SK-N-SH (cell line): ENCODE data around the gene PIGP. TPM values are rescaled to one million over a fixed set of nuclear protein-coding genes. Genes with fewer than 3 reads are reported as not detected.
A peak's percentile ranks its signal among the peaks of the same experiment; 100 is the strongest.

Source experiments
- CTCF ChIA-PET: fragments of 300-600, 350-600 bp; formaldehyde crosslinking; extraction: SDS; loops from one replicate; lab custom pipeline; 2021; lab: Yijun Ruan, JAX
- POLR2A ChIA-PET: fragments of 350-600 bp; sonication (Branson Sonifier 250); formaldehyde crosslinking; extraction: SDS; loops from one replicate; lab custom pipeline; 2020; ENCODE audit warnings: antibody characterized with exemption, inconsistent platforms; lab: Yijun Ruan, JAX
- DNase-seq: peaks from one replicate; pipeline ENCODE4 v3.0.0; 2012
- H2AFZ ChIP-seq: fragments of 200-600 bp; sonication (generic); 2 replicates; pipeline ENCODE4 v1.8.1; 2016; ENCODE audit warnings: antibody characterized with exemption, mild to moderate bottlenecking, low read depth
- H3F3A ChIP-seq: fragments of 200-600 bp; sonication (generic); replicated peaks from 2 replicates; pipeline ENCODE3; 2016; ENCODE audit warnings: antibody characterized with exemption, mild to moderate bottlenecking; ENCODE audit not compliant: insufficient read depth
- H3K27ac ChIP-seq, 2 experiments: fragments of 200-500 bp in 1 of 2; fragments of 200-600 bp in 1 of 2; sonication (Bioruptor generic) in 1 of 2; sonication (generic), shearing (Covaris generic) in 1 of 2; 2 replicates each; pipeline versions ENCODE4 v1.5.1 to v1.6.1; 2014 to 2016; ENCODE audit warnings: low read depth in 2 of 2, inconsistent platforms in 1 of 2, low read length in 1 of 2, mild to moderate bottlenecking in 1 of 2, mixed read lengths in 1 of 2
- H3K27me3 ChIP-seq: fragments of 200-600 bp; sonication (generic), shearing (Covaris generic); 2 replicates; pipeline ENCODE4 v1.6.1; 2016; ENCODE audit warnings: mixed run types; ENCODE audit not compliant: insufficient read depth
- H3K36me3 ChIP-seq, 2 experiments: fragments of 200-500 bp in 1 of 2; fragments of 200-600 bp in 1 of 2; sonication (Bioruptor generic) in 1 of 2; sonication (generic) in 1 of 2; replicated peaks in 1 of 2; 2 replicates each; pipeline versions ENCODE3 to v1.5.1; 2014 to 2016; ENCODE audit warnings: low read length in 1 of 2, mild to moderate bottlenecking in 1 of 2; ENCODE audit not compliant: insufficient read depth in 2 of 2, control insufficient read depth in 1 of 2
- H3K4me1 ChIP-seq, 2 experiments: fragments of 200-500 bp in 1 of 2; fragments of 200-600 bp in 1 of 2; sonication (Bioruptor generic) in 1 of 2; sonication (generic), shearing (Covaris generic) in 1 of 2; 2 replicates each; pipeline versions ENCODE4 v1.5.1 to v1.6.1; 2014 to 2016; ENCODE audit warnings: low read depth in 1 of 2, low read length in 1 of 2, mixed run types in 1 of 2; ENCODE audit not compliant: insufficient read depth in 2 of 2, control insufficient read depth in 1 of 2
- H3K4me2 ChIP-seq: fragments of 200-600 bp; sonication (generic), shearing (Covaris generic); 2 replicates; pipeline ENCODE4 v1.6.1; 2017; ENCODE audit warnings: mixed run types
- H3K4me3 ChIP-seq, 2 experiments: fragments of 200-500 bp in 1 of 2; fragments of 200-600 bp in 1 of 2; sonication (Bioruptor generic) in 1 of 2; sonication (generic), shearing (Covaris generic) in 1 of 2; 2 replicates each; pipeline versions ENCODE4 v1.5.1 to v1.8.1; 2014 to 2016; ENCODE audit warnings: low read depth in 2 of 2, inconsistent platforms in 1 of 2, low read length in 1 of 2, mild to moderate bottlenecking in 1 of 2, mixed read lengths in 1 of 2, moderate library complexity in 1 of 2
- H3K79me2 ChIP-seq: fragments of 200-600 bp; sonication (generic); 2 replicates; pipeline ENCODE4 v1.8.1; 2017; ENCODE audit warnings: mild to moderate bottlenecking; ENCODE audit not compliant: insufficient read depth
- H3K9ac ChIP-seq: fragments of 200-600 bp; sonication (generic); 2 replicates; pipeline ENCODE4 v1.6.1; 2017; ENCODE audit warnings: mixed run types
- H3K9me2 ChIP-seq: fragments of 200-600 bp; sonication (generic); 2 replicates; pipeline ENCODE4 v1.6.1; 2017; ENCODE audit warnings: mixed run types
- H3K9me3 ChIP-seq: fragments of 200-600 bp; sonication (generic); 2 replicates; pipeline ENCODE4 v1.6.1; 2017; ENCODE audit warnings: mixed run types, mild to moderate bottlenecking, moderate library complexity
- H4K20me1 ChIP-seq: fragments of 200-600 bp; sonication (generic); 2 replicates; pipeline ENCODE4 v1.6.1; 2017; ENCODE audit warnings: mild to moderate bottlenecking, mixed run types; ENCODE audit not compliant: insufficient read depth
- CTCF ChIP-seq: fragments of 200-600 bp; sonication (generic); IDR thresholded peaks from 2 replicates; pipeline ENCODE4 v1.6.1; 2017; ENCODE audit warnings: antibody characterized with exemption, mild to moderate bottlenecking, moderate library complexity
- EP300 ChIP-seq, 2 experiments: IDR thresholded peaks; 2 replicates each; pipeline versions ENCODE4 v1.4.0 to v1.6.1; 2012; ENCODE audit warnings: borderline replicate concordance in 1 of 2, low read depth in 1 of 2, low read length in 1 of 2
- JUND ChIP-seq: IDR thresholded peaks from 2 replicates; pipeline ENCODE4 v1.4.0; 2012
- PBX3 ChIP-seq: IDR thresholded peaks from 2 replicates; pipeline ENCODE4; 2012
- RAD21 ChIP-seq: IDR thresholded peaks from 2 replicates; pipeline ENCODE4 v1.6.1; 2012; ENCODE audit warnings: mild to moderate bottlenecking, low read length
- REST ChIP-seq: IDR thresholded peaks from 2 replicates; pipeline ENCODE4 v1.6.1; 2012; ENCODE audit warnings: mild to moderate bottlenecking, low read depth, low read length, moderate library complexity
- SMC3 ChIP-seq: IDR thresholded peaks from 2 replicates; pipeline ENCODE4 v1.6.1; 2012; ENCODE audit warnings: low read depth, low read length, improper control_type of control experiment
- TAF1 ChIP-seq: IDR thresholded peaks from 2 replicates; pipeline ENCODE4 v1.6.1; 2012; ENCODE audit warnings: low read depth, mild to moderate bottlenecking, low read length, moderate library complexity, borderline replicate concordance
- TCF12 ChIP-seq: IDR thresholded peaks from 2 replicates; pipeline ENCODE4 v1.4.0; 2012
- USF1 ChIP-seq: IDR thresholded peaks from 2 replicates; pipeline ENCODE4 v1.4.0; 2012; ENCODE audit warnings: low read depth, borderline replicate concordance
- WGBS: methylation state at CpG from one replicate; pipeline ENCODE4 v1.1.6; 2017; ENCODE audit warnings: low lambda C conversion rate; 5-methylcytosine and 5-hydroxymethylcytosine counted together
- polyA plus RNA-seq, 3 experiments: library from polyadenylated mRNA; depleted of rRNA; stranded (reverse); fragments of >200 nt; gene quantifications; 2 replicates each; pipeline ENCODE4 v1.2.3, GENCODE V29; 2012

Gene PIGP
- polyA plus RNA-seq, 1 of the 3 experiments (the other 2 are of a cell fraction), result 28.3 TPM

- Histone ChIP-seq H3K4me2 (no peak overlapping the region), H3K27me3 (no peaks in the 10 kb centered on the region)
- TF ChIP-seq USF1 (no peak), REST (no peak), TCF12 (no peak), TAF1 (no peak)
- TF ChIP-seq, all 33 proteins: peak for 0
- no peak overlapping the region for H3K9ac ChIP-seq
- H3K36me3 ChIP-seq, result peaks cover 71 to 73% of the 10 kb centered on the region in 2 experiments
- peaks cover 27% of the 10 kb centered on the region for H3K79me2 ChIP-seq
- no peaks in the 10 kb centered on the region for H4K20me1 ChIP-seq
- ChIA-PET CTCF (no interaction called here), POLR2A (no interaction called here)
- no peaks in the 10 kb centered on the region for H3K4me1 ChIP-seq
- no peak overlapping the region for H3K27ac ChIP-seq
- no peaks in the 10 kb centered on the region for H3K9me3 ChIP-seq
- H3K4me3 ChIP-seq, result no peak overlapping the region
- H3F3A ChIP-seq, result peaks cover 4% of the 10 kb centered on the region
- DNase-seq, result no peak
- no peaks in the 10 kb centered on the region for H3K9me2 ChIP-seq
- H2AFZ ChIP-seq, result no peak overlapping the region
Observed at GRCh38 chr21:37093977-37094376, 21.1 kb upstream of the PIGP start.

GRCh38 chr21:37088186-37088735 lies 15.4 kb upstream of the PIGP start:
- Histone ChIP-seq H3K4me3 (no peak overlapping the region), H3K27me3 (no peaks in the 10 kb centered on the region), H3K9me3 (no peaks in the 10 kb centered on the region), H2AFZ (no peak overlapping the region), H3K79me2 (peaks cover 84% of the 10 kb centered on the region), H3K4me2 (no peak overlapping the region), H3K36me3 (peaks cover 31 to 36% of the 10 kb centered on the region in 2 experiments), H4K20me1 (peaks cover 45% of the 10 kb centered on the region), H3F3A (peaks cover 8% of the 10 kb centered on the region), H3K27ac (no peak overlapping the region), H3K9me2 (no peaks in the 10 kb centered on the region), H3K4me1 (peaks cover 3% of the 10 kb centered on the region in 2 experiments; a peak in 2 of 4 replicates), H3K9ac (no peak overlapping the region)
- TF ChIP-seq JUND, result no peak
- POLR2A ChIA-PET, result no interaction called here
- DNase-seq, result no peak
- CTCF ChIA-PET, result interaction anchor here (0.8 kb wide), 1 partner anchor 98 kb away, joined by 3 read pairs; no protein-coding TSS in a partner anchor
- WGBS, result 92% methylated on average over 5 of the region's 5 CpGs

- WGBS, result 59% methylated on average over 5 of the region's 5 CpGs
- H3K4me3 ChIP-seq, result no peak overlapping the region
- peaks cover 94% of the 10 kb centered on the region for H3K79me2 ChIP-seq
- no peaks in the 10 kb centered on the region for H3K9me2 ChIP-seq
- H3K27ac ChIP-seq, result no peak overlapping the region
- no peak for DNase-seq
- peaks cover 22 to 28% of the 10 kb centered on the region in 2 experiments for H3K36me3 ChIP-seq
- TF ChIP-seq CTCF (peak; percentile 60), SMC3 (peak; percentile 34; the same call in 1 of the 2 replicates), RAD21 (peak; percentile 60), PBX3 (0 out of 2 replicates have a peak, but pooled peaks have one; percentile 10), EP300 (IDR thresholded peaks at IDR 0.05; ENCODE audit: borderline replicate concordance in 1 of 2, low read depth in 1 of 2, low read length in 1 of 2) (no peak)
- POLR2A ChIA-PET, result interaction anchor here (0.7 kb wide), 1 partner anchor 107 kb away, joined by 5 read pairs; no protein-coding TSS in a partner anchor
- H3K9me3 ChIP-seq, result no peaks in the 10 kb centered on the region
- H3K4me1 ChIP-seq, result peaks cover 3% of the 10 kb centered on the region in 2 experiments; a peak in 2 of 4 replicates
- CTCF ChIA-PET, result interaction anchor here (0.7 to 2.7 kb wide), 12 partner anchors 8 to 110 kb away, joined by 3 to 19 read pairs (median 3); no protein-coding TSS in a partner anchor
- H2AFZ ChIP-seq, result no peak overlapping the region
- peaks cover 8% of the 10 kb centered on the region for H3F3A ChIP-seq
- H4K20me1 ChIP-seq, result peaks cover 54% of the 10 kb centered on the region
- H3K4me2 ChIP-seq, result no peak overlapping the region
- no peak overlapping the region for H3K9ac ChIP-seq
- no peaks in the 10 kb centered on the region for H3K27me3 ChIP-seq
Observed at GRCh38 chr21:37087188-37087587, 14.3 kb upstream of the PIGP start.
